OCI-LY7 (cell line): ENCODE results near the gene CAMK2N1. TPM values are rescaled to one million over a fixed set of nuclear protein-coding genes. Genes with fewer than 3 reads are reported as not detected.

Source experiments
- BruUV-seq: library from RNA; stranded (reverse); fragments of 400-500 nt; replicated peaks from 2 replicates; lab custom pipeline; 2021; lab: Mats Ljungman, UMichigan
- CTCF ChIA-PET: fragments of 300-600 bp; sonication (Branson Sonifier 250); formaldehyde crosslinking; loops from one replicate; lab custom pipeline; 2022; ENCODE audit warnings: antibody characterized with exemption; ENCODE audit not compliant: unreplicated experiment; lab: Charles Lee
- POLR2A ChIA-PET: fragments of 300-600 bp; sonication (Branson Sonifier 250); formaldehyde crosslinking; loops from one replicate; lab custom pipeline; 2022; ENCODE audit warnings: antibody characterized with exemption; lab: Charles Lee
- DNase-seq: peaks from one replicate; pipeline ENCODE4 v3.0.0-alpha.2; 2015; ENCODE audit warnings: low spot score
- H2AFZ ChIP-seq: fragments of 200-600 bp; sonication (generic), shearing (Covaris generic); 2 replicates; pipeline ENCODE4 v1.6.1; 2014; ENCODE audit warnings: mild to moderate bottlenecking, antibody characterized with exemption, low read length, moderate library complexity
- H3K27ac ChIP-seq: fragments of 200-600 bp; sonication (generic); 2 replicates; pipeline ENCODE4 v1.5.1; 2014; ENCODE audit warnings: mixed run types, low read depth, mild to moderate bottlenecking, moderate library complexity, low read length, inconsistent platforms; ENCODE audit not compliant: poor library complexity, severe bottlenecking
- H3K36me3 ChIP-seq: fragments of 200-600 bp; sonication (generic); 2 replicates; pipeline ENCODE4 v1.6.1; 2014; ENCODE audit warnings: mild to moderate bottlenecking, antibody characterized with exemption, low read length, moderate library complexity, mixed read lengths; ENCODE audit not compliant: insufficient read depth
- H3K4me1 ChIP-seq: fragments of 200-600 bp; sonication (generic); 2 replicates; pipeline ENCODE4 v1.5.1; 2014; ENCODE audit warnings: mild to moderate bottlenecking, low read length; ENCODE audit not compliant: insufficient read depth, poor library complexity, severe bottlenecking
- H3K4me2 ChIP-seq: fragments of 200-600 bp; sonication (generic); 2 replicates; pipeline ENCODE4 v1.6.1; 2014; ENCODE audit warnings: mild to moderate bottlenecking, low read length
- H3K4me3 ChIP-seq: fragments of 200-600 bp; sonication (generic); 2 replicates; pipeline ENCODE4 v1.5.1; 2014; ENCODE audit warnings: mild to moderate bottlenecking, low read depth, low read length; ENCODE audit not compliant: poor library complexity, severe bottlenecking
- H3K79me2 ChIP-seq: fragments of 200-600 bp; sonication (generic); 2 replicates; pipeline ENCODE4 v1.6.1; 2016; ENCODE audit warnings: low read depth, mild to moderate bottlenecking, low read length, moderate library complexity, mixed read lengths; ENCODE audit not compliant: insufficient read depth
- H3K9me2 ChIP-seq: fragments of 200-600 bp; sonication (generic); 2 replicates; pipeline ENCODE4 v1.6.1; 2016; ENCODE audit warnings: mild to moderate bottlenecking, low read length, mixed read lengths; ENCODE audit not compliant: insufficient read depth
- H3K9me3 ChIP-seq: fragments of 200-600 bp; sonication (generic); 2 replicates; pipeline ENCODE4 v1.6.1; 2014; ENCODE audit warnings: mild to moderate bottlenecking, mixed run types, low read length, mixed read lengths
- H4K20me1 ChIP-seq: fragments of 200-600 bp; sonication (generic); 2 replicates; pipeline ENCODE4 v1.6.1; 2014; ENCODE audit warnings: mild to moderate bottlenecking, antibody characterized with exemption, low read length, moderate library complexity, mixed read lengths; ENCODE audit not compliant: insufficient read depth
- CTCF ChIP-seq: fragments of 200-600 bp; sonication (generic); conservative IDR thresholded peaks from 2 replicates; pipeline ENCODE4 v1.5.1; 2014; ENCODE audit warnings: mild to moderate bottlenecking, antibody characterized with exemption, low read length, moderate library complexity, mixed read lengths
- EZH2phosphoT487 ChIP-seq: fragments of 200-600 bp; sonication (generic); IDR thresholded peaks from 2 replicates; pipeline ENCODE4 v1.6.1; 2018; ENCODE audit warnings: low read depth, borderline replicate concordance, mild to moderate bottlenecking, mixed run types, antibody characterized with exemption, low read length, moderate library complexity, mixed read lengths
- intact Hi-C: fragments of 100-400 bp; cut with micrococcal nuclease; formaldehyde crosslinking; loops from one replicate; pipeline ENCODE4 v1.10.0; 2022; ENCODE audit not compliant: unreplicated experiment
- total RNA-seq, 2 experiments: library from RNA; depleted of rRNA in 1 of 2; stranded (reverse); fragments of >200 nt in 1 of 2; shearing (Covaris generic) in 1 of 2; gene quantifications; 2 replicates each; pipeline ENCODE4 v1.2.3, GENCODE V29; 2014 to 2022

Gene CAMK2N1
- total RNA-seq, 2 experiments from 2014 or later: not detected

DNA sequence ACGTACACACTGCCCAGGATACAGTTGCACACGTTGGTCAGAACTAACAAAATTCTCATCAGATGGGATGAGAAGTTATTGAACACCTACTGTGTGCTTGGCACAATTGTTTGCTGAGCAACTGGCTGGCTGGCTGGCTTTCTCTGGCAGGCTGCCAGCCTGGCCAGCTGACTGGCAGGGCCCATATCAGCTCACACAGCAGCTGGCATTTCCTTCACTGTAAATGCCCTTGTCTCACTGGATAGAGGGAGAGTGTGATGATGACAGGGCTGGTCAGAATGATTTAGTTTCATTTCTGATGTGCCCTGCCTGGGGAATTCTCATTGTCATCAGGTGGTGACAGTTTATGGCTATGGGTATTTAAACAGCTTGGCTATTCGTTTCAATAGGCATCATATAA lies 15.8 kb downstream of the CAMK2N1 start:
- no TSS peak for BruUV-seq
- Histone ChIP-seq H3K27ac (no peak overlapping the region), H4K20me1 (no peaks in the 10 kb centered on the region), H3K4me3 (no peak overlapping the region), H3K4me2 (no peak overlapping the region), H3K9me2 (no peaks in the 10 kb centered on the region), H3K79me2 (no peaks in the 10 kb centered on the region), H2AFZ (no peak overlapping the region), H3K4me1 (peaks cover 11% of the 10 kb centered on the region), H3K9me3 (no peaks in the 10 kb centered on the region), H3K36me3 (no peaks in the 10 kb centered on the region)
- ChIA-PET CTCF (no interaction called here), POLR2A (no interaction called here)
- no peak for DNase-seq
- intact Hi-C loops: no loop called here
- TF ChIP-seq EZH2phosphoT487: no peak
- TF ChIP-seq CTCF: no peak

- DNase-seq: no peak
- H3K4me3 ChIP-seq: no peak overlapping the region
These were observed 16.5 kb downstream of the CAMK2N1 start for GRCh38 chr1:20469406-20470076.

More at GRCh38 chr1:20469406-20470076, 16.5 kb downstream of the CAMK2N1 start:
- ChIA-PET POLR2A (interaction anchor here (0.6 kb wide), 1 partner anchor 1070 kb away, joined by 3 read pairs; no protein-coding TSS in a partner anchor), CTCF (no interaction called here)
- no peak overlapping the region for H2AFZ ChIP-seq
- no peaks in the 10 kb centered on the region for H3K9me3 ChIP-seq
- no peaks in the 10 kb centered on the region for H4K20me1 ChIP-seq
- no peaks in the 10 kb centered on the region for H3K9me2 ChIP-seq
- TF ChIP-seq EZH2phosphoT487: no peak
- TF ChIP-seq CTCF: peak; percentile 42
- BruUV-seq: no TSS peak
- no peaks in the 10 kb centered on the region for H3K79me2 ChIP-seq
- intact Hi-C loops: no loop called here
- no peak overlapping the region for H3K4me2 ChIP-seq
- no peaks in the 10 kb centered on the region for H3K36me3 ChIP-seq
- no peak overlapping the region for H3K27ac ChIP-seq
- peaks cover 18% of the 10 kb centered on the region for H3K4me1 ChIP-seq
